Panc1 (cell line): ENCODE results near the gene NTSR2.

Source experiments
- CTCF ChIP-seq: fragments of 450-650 bp; IDR thresholded peaks from 2 replicates; pipeline ENCODE4 v1.5.1; 2017; ENCODE audit warnings: mild to moderate bottlenecking
- POLR2AphosphoS5 ChIP-seq: IDR thresholded peaks from 2 replicates; pipeline ENCODE4 v1.6.1; 2012; ENCODE audit warnings: mild to moderate bottlenecking, low read depth, low read length, moderate library complexity

GRCh38 chr2:11659851-11660250 is 10.1 kb downstream of the NTSR2 start:
- TF ChIP-seq CTCF (no peak), POLR2AphosphoS5 (no peak)
